GM19372 (cell line): ENCODE measurements around the gene PPM1F.
"Not testable (repeated sequence)": the region's sequence is repeated elsewhere in the genome, so short reads cannot be mapped to it uniquely, and the experiment has no call there.

Experiments
- ATAC-seq: cut with Tn5 transposase; IDR thresholded peaks from one replicate; pipeline ENCODE4 v1.9.1; 2021; ENCODE audit warnings: mild to moderate bottlenecking, low read depth, moderate library complexity; ENCODE audit not compliant: unreplicated experiment

The PPM1F gene

GRCh38 chr22:21943571-21944448, 8.8 kb downstream of the PPM1F start:
- no peak for ATAC-seq

DNA sequence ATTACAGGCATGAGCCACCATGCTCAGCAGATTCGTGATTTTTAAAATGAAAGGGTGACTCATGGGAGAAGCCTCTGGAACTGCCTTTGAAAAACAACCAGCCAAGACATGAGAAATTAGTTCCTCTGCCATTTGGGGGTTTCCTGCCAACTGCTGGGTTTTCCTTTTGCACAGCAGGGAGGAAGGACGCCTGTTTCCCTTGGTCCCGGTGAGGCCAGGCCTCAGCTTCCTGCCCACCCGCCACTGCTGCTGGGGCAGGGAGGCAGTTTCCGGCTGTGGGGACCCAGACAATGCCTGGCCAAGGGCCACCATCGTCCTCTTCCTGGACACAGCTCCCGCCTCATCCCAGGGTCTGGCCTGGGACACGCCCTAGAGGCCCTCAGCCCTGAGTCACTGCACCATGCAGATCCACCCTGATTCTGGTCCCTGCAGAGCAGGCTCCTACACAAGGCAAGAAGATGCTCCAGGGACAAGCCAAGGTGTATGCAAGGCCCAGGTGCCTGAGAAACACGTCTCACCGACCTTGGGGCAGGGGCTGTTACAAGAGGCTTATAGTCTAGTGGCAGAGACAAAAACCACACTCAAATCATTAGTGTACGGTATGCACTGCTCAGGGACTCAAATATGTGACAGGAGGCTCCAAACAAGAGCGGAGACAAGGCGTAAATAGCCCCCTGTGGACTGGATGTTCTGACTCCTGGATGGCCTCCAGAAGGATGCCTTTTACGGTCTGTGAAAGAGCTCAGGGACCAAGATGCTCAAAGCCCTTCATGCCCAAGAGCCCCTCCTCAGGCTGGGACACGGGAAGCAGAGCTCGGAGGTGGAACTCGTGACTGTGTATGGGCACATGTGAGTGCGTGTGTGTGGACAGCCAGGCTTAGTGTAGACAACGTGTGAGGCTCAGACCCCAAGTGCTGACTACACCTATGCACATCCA, 10.0 kb downstream of the PPM1F start:
- no peak for ATAC-seq

DNA sequence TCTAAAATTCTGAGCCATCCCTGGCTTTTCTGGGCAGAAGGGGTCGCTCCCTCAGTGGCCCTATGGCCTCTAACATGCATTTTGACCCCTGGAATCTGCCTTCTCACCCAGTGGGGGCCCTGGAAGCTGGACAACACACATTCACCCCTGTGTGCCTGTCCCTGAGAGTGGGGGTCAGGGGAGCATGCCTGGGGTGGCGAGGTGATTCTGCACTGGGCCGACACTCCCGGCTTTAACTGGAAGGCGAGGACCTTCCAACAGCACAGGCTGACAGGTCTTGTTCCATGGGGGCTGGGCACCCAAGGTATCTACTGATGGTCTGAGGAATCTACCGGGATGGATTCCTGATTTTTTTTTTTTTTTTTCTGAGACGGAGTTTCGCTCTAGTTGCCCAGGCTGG, 10.7 kb downstream of the PPM1F start:
- no peak for ATAC-seq

DNA sequence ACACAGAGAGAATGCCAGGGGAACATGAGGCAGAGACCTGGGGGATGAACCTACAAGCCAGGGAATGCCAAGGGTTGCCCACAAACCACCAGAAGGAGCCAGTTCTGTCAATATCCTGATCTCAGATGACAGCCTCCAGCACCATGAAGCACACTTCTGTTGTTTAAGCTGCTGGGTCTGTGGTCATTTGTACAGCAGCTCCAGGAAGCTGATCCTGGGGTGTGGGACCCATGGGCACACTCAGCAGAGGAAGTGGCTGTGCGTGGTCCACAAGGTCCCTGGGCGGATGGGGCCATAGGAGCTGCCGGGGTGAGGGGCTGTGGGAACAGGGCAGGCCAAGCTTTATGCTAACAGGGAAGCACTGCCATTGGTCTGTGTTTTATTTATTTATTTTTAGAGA, 12.1 kb downstream of the PPM1F start:
- no peak for ATAC-seq

- ATAC-seq, result not testable (repeated sequence)
Observed at GRCh38 chr22:21939935-21940334, 12.7 kb downstream of the PPM1F start.

DNA sequence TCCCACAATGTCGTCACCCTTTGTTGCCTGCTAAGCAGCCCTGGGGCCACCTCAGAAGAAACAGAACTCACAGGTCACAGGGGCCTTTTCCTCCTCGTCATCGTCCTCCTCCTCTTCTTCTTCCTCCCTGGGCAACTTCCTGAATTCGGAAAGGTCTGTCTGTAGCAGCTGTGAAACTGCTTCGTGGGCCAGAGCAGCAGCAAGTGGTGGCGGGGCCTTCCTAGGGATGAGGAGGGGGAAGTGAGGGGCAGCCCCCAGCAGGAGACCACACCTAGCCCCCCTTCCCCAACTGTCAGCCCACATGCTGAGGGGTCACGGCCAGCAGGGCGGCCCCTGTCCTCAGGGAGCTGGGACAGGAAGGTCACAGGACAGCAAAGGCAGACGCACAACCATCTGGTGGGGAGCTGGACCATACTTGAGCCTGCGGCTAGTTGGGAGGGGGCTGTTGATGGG, 13.2 kb downstream of the PPM1F start:
- no peak for ATAC-seq

- no peak for ATAC-seq
Observed at GRCh38 chr22:21938906-21939305, 13.7 kb downstream of the PPM1F start.

DNA sequence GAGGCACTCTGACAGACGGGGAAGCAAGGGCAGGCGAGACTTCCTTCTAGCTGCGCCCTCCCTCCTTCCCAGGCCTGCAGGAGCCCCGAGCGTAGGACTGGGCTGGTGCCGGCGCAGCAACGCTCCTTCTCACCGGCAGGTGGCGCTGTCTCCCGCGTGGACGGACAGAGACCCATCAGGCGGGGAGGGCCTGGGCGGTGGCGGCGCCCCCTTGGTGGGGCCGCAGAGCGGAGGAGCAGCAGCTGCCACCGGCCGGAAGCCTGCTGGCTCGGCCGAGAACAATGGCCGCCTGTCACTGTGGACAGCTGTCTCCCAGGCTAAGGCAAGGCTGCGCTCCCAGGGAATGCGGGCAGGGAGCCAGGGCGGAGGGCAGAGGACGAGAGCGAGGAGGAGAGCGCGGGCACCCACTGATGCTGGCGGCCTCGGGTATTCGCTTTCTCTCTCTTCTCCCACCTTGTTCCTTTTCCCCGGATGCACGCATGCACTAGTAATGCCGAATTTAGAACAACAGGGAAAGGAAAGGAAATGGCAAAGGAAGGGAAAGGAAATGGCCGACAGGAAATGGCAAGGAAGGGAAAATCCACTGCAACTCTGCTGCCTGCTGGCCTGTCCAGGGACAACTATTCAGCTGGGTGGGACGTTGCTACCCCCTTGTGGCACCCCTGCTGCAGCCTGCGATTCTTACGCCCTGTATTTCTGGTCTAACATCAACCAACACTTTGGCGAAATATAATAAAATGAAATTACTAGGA, 14.4 kb downstream of the PPM1F start:
- ATAC-seq, result peak; percentile 86

- no peak for ATAC-seq
Observed at GRCh38 chr22:21937821-21938070, 14.9 kb downstream of the PPM1F start.

DNA sequence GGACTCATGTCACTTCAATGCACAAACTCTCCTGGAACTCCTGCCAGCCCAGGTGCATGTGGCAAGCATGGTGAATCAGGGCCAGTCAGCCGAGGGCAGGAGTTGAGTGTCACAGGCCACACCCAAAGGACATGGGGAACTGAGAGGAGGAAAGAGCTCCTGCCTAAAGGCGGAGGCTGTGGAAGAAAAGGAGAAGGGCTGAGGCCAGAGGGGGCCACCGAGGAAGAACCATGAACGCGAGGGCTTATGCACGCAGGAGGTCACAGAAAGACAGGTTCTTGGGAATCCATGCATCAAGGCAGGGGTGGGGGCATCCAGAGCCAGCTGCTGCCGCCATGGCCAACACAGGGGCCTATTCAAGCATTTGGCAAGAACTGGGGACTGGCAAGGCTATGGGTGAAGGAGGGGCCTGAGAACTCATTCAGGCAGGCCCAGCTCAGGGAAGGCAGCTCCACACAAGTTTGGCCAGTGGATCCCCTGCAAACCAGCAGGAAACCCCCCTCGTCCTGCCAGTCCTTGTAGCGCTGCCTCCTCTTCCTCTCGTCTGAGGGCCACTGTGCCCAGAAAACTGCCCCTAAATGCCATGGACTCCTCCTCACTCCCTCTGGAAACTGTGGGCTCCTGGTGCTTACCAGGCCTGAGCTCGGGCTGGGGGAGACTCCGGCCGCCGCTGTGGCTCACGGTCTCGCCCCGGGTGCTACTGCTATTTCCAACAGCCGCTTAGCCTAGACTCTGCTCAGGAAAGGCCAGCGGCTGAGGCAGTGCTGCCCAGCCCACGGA, 15.4 kb downstream of the PPM1F start:
- no peak for ATAC-seq

GRCh38 chr22:21936151-21936775, 16.4 kb downstream of the PPM1F start:
- ATAC-seq, result no peak

DNA sequence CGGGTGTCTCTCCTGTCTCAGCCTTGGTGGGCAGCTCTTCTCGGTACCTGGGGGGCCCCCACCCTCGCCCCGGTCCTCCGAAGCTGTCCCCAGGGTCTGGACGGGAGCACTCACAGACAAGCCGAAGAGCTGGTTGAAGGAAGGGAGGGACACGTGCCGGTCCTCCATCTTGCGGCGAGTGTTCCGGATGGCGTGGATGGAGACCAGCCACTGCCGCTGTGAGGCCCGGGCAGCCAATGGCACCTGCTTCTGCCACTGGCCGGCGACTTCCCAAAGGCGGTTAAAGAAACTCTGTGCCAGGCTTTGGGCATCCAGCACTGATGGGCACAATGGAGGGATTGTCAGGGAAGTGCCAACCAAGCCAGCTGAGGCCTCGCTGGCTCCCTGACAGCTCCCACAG, 18.7 kb downstream of the PPM1F start:
- ATAC-seq, result no peak

GRCh38 chr22:21933413-21933812, 19.2 kb downstream of the PPM1F start:
- no peak for ATAC-seq

GRCh38 chr22:21932347-21932746, 20.3 kb downstream of the PPM1F start:
- no peak for ATAC-seq

GRCh38 chr22:21931056-21931455, 21.6 kb downstream of the PPM1F start:
- no peak for ATAC-seq

DNA sequence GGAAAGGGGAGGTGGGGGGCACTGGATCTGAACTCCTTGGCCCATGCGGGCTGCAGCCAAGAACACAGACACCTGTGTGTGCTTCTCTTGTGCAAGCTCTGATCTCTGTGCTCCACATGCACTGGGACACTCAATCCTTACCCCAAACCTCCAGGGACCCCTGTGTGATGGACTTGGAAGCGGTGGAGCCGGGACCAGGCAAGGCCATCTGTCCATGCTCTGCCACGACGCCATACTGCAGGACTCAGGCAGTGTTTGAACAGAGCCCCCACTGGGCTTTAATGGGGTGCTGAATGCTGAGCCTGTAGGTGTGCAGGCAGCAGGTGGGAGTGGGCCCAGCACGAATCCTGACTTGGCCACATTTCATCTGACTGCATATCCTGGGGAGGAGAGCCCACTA, 23.4 kb downstream of the PPM1F start:
- no peak for ATAC-seq

GRCh38 chr22:21928048-21928447, 24.6 kb downstream of the PPM1F start:
- ATAC-seq, result no peak

DNA sequence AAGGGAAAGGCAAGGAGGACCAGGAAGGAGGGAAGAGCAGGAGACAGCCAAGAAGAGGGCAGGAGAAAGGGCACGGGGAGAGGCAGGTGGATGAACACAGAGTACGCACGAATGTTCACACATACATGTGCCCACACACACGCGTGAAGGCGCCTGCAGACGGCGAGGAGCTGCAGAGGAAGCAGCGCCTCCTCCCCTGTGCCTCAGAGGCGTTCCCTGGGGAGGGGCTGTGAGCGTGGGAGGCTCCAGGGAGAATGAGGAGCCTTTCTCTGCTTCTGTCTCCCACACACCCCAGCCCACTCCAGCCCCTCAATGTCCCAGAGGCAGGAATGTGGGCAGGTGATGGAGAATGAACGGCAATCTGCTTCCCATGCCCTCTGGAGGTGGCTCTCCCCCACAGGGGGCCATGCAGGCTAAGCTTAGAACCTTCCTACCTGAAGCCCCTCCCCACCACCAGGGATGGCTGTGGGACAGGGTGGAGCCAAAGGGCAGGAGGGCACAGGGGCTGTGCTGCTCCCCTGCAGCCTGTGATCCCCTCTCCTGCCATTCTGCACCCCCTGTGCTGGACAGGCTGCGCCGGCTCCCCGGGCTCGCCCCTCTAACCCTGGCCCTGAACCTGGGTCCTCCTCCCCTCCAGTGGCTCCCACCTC, 25.3 kb downstream of the PPM1F start:
- ATAC-seq, result no peak

- ATAC-seq, result no peak
Observed at GRCh38 chr22:21926728-21927127, 25.9 kb downstream of the PPM1F start.
